IMR-90 (cell line): Measurements from ENCODE around the gene DPCD. TPM values are rescaled to one million over a fixed set of nuclear protein-coding genes. Genes with fewer than 3 reads are reported as not detected.

ENCODE experiments used
- ATAC-seq: fragments of 200-7000 bp; cut with Tn5 transposase; 2 replicates; pipeline ENCODE4 v1.9.1; 2020; ENCODE audit warnings: low read depth, mild to moderate bottlenecking, moderate library complexity
- BruUV-seq: library from RNA; stranded (reverse); fragments of 400-500 nt; replicated peaks from 2 replicates; lab custom pipeline; 2021; lab: Mats Ljungman, UMichigan
- CTCF ChIA-PET: fragments of 300-600 bp; formaldehyde crosslinking; extraction: SDS; loops from one replicate; lab custom pipeline; 2021; ENCODE audit warnings: antibody characterized with exemption; lab: Yijun Ruan, JAX
- POLR2A ChIA-PET: fragments of 300-600 bp; sonication (Branson Sonifier 250); formaldehyde crosslinking; loops from one replicate; lab custom pipeline; 2022; ENCODE audit warnings: antibody characterized with exemption; ENCODE audit not compliant: unreplicated experiment; lab: Charles Lee
- DNase-seq: peaks from one replicate; pipeline ENCODE4 v3.0.0; 2013
- H2AFZ ChIP-seq: replicated peaks from 2 replicates; pipeline ENCODE3; 2013; ENCODE audit warnings: low read length, mild to moderate bottlenecking; ENCODE audit not compliant: poor library complexity
- H2AK5ac ChIP-seq: 2 replicates; pipeline ENCODE4 v1.6.1; 2013; ENCODE audit warnings: low read depth, low read length, inconsistent platforms
- H2AK9ac ChIP-seq: replicated peaks from 2 replicates; pipeline ENCODE3; 2013; ENCODE audit warnings: mild to moderate bottlenecking, low read depth, low read length, moderate library complexity; ENCODE audit not compliant: poor library complexity
- H2BK120ac ChIP-seq: 2 replicates; pipeline ENCODE4 v1.6.1; 2013; ENCODE audit warnings: low read depth, low read length, inconsistent platforms
- H2BK15ac ChIP-seq: 3 replicates; pipeline ENCODE4 v1.6.1; 2013; ENCODE audit warnings: low read depth, low read length, inconsistent platforms
- H2BK20ac ChIP-seq: 2 replicates; pipeline ENCODE4 v1.6.1; 2013; ENCODE audit warnings: low read depth, mild to moderate bottlenecking, inconsistent platforms, low read length, moderate library complexity
- H2BK5ac ChIP-seq: 2 replicates; pipeline ENCODE4 v1.6.1; 2013; ENCODE audit warnings: mild to moderate bottlenecking, low read depth, low read length, inconsistent platforms; ENCODE audit not compliant: poor library complexity, severe bottlenecking
- H3K14ac ChIP-seq: replicated peaks from 2 replicates; pipeline ENCODE4 v1.6.1; 2013; ENCODE audit warnings: low read depth, low read length, inconsistent platforms
- H3K18ac ChIP-seq: 2 replicates; pipeline ENCODE4 v1.6.1; 2013; ENCODE audit warnings: low read depth, low read length, control low read depth
- H3K23ac ChIP-seq: 2 replicates; pipeline ENCODE4 v1.6.1; 2013; ENCODE audit warnings: low read depth, low read length, inconsistent platforms
- H3K27ac ChIP-seq: 2 replicates; pipeline ENCODE4 v1.5.1; 2013; ENCODE audit warnings: mild to moderate bottlenecking, control low read depth, low read length; ENCODE audit not compliant: insufficient read depth
- H3K27me3 ChIP-seq: 2 replicates; pipeline ENCODE4 v1.6.1; 2013; ENCODE audit warnings: low read length; ENCODE audit not compliant: control insufficient read depth, insufficient read depth
- H3K36me3 ChIP-seq: 2 replicates; pipeline ENCODE4 v1.6.1; 2013; ENCODE audit warnings: low read length, mixed read lengths; ENCODE audit not compliant: control insufficient read depth, insufficient read depth
- H3K4ac ChIP-seq: 2 replicates; pipeline ENCODE4 v1.6.1; 2013; ENCODE audit warnings: low read depth, low read length, inconsistent platforms
- H3K4me1 ChIP-seq: 2 replicates; pipeline ENCODE4 v1.6.1; 2013; ENCODE audit warnings: low read length, mixed read lengths; ENCODE audit not compliant: control insufficient read depth, insufficient read depth
- H3K4me2 ChIP-seq: 2 replicates; pipeline ENCODE4 v1.6.1; 2013; ENCODE audit warnings: low read depth, mild to moderate bottlenecking, control low read depth, low read length, moderate library complexity
- H3K4me3 ChIP-seq: 2 replicates; pipeline ENCODE4 v1.5.1; 2013; ENCODE audit warnings: low read depth, mild to moderate bottlenecking, control low read depth, low read length, moderate library complexity; ENCODE audit not compliant: insufficient read depth
- H3K56ac ChIP-seq: 2 replicates; pipeline ENCODE4 v1.6.1; 2013; ENCODE audit warnings: low read length, inconsistent platforms; ENCODE audit not compliant: insufficient read depth; ENCODE audit errors: extremely low read depth
- H3K79me1 ChIP-seq, 2 experiments: 2 replicates each; pipeline ENCODE4 v1.6.1; 2013; ENCODE audit warnings: low read length in 2 of 2, inconsistent platforms in 1 of 2, low read depth in 1 of 2
- H3K9ac ChIP-seq: 2 replicates; pipeline ENCODE4 v1.6.1; 2013; ENCODE audit warnings: low read depth, low read length, control low read depth
- H3K9me1 ChIP-seq: 2 replicates; pipeline ENCODE4 v1.6.1; 2013; ENCODE audit warnings: low read length, inconsistent platforms; ENCODE audit not compliant: insufficient read depth
- H3K9me3 ChIP-seq: 2 replicates; pipeline ENCODE4 v1.6.1; 2013; ENCODE audit warnings: low read length; ENCODE audit not compliant: control insufficient read depth, insufficient read depth
- H4K20me1 ChIP-seq: 2 replicates; pipeline ENCODE4 v1.6.1; 2013; ENCODE audit warnings: low read length, inconsistent platforms; ENCODE audit not compliant: insufficient read depth
- H4K5ac ChIP-seq: 2 replicates; pipeline ENCODE4 v1.6.1; 2013; ENCODE audit warnings: mild to moderate bottlenecking, low read depth, low read length, control low read depth
- H4K8ac ChIP-seq, 2 experiments: 2 replicates each; pipeline ENCODE4 v1.6.1; 2013; ENCODE audit warnings: low read depth in 2 of 2, low read length in 2 of 2, control low read depth in 1 of 2, inconsistent platforms in 1 of 2
- H4K91ac ChIP-seq: 2 replicates; pipeline ENCODE4 v1.6.1; 2013; ENCODE audit warnings: low read depth, low read length, inconsistent platforms; ENCODE audit not compliant: insufficient read depth
- CHD1 ChIP-seq: IDR thresholded peaks from 2 replicates; pipeline ENCODE4 v1.6.1; 2012; ENCODE audit warnings: low read depth, low read length, improper control_type of control experiment
- FOS ChIP-seq: fragments of 150-350 bp; IDR thresholded peaks from 2 replicates; pipeline ENCODE4 v1.6.1; 2016; ENCODE audit warnings: low read depth, low read length
- MAFK ChIP-seq: IDR thresholded peaks from 2 replicates; pipeline ENCODE4 v1.6.1; 2012; ENCODE audit warnings: low read depth, low read length, improper control_type of control experiment
- MXI1 ChIP-seq: IDR thresholded peaks from 2 replicates; pipeline ENCODE4 v1.6.1; 2012; ENCODE audit warnings: low read depth, mild to moderate bottlenecking, low read length, moderate library complexity, borderline replicate concordance
- NFE2L2 ChIP-seq: fragments of 150-350 bp; IDR thresholded peaks from 2 replicates; pipeline ENCODE4 v1.6.1; 2016; ENCODE audit warnings: low read depth, mild to moderate bottlenecking, low read length
- POLR2A ChIP-seq: IDR thresholded peaks from 2 replicates; pipeline ENCODE4 v1.6.1; 2012; ENCODE audit warnings: mild to moderate bottlenecking, low read depth, low read length
- RAD21 ChIP-seq: IDR thresholded peaks from 2 replicates; pipeline ENCODE4 v1.6.1; 2012; ENCODE audit warnings: low read length, improper control_type of control experiment
- RFX5 ChIP-seq: IDR thresholded peaks from 2 replicates; pipeline ENCODE4 v1.8.0; 2012; ENCODE audit warnings: low read depth, mild to moderate bottlenecking, low read length, moderate library complexity
- SMC3 ChIP-seq: fragments of 150-350 bp; IDR thresholded peaks from 2 replicates; pipeline ENCODE4 v1.6.1; 2016; ENCODE audit warnings: low read depth, mild to moderate bottlenecking, antibody characterized with exemption, low read length, moderate library complexity
- WGBS, 2 experiments: methylation state at CpG; one replicate each; pipeline versions ENCODE4 v1.1.5 to v1.1.7; 2013; ENCODE audit warnings: missing lambda C conversion rate in 2 of 2; ENCODE audit not compliant: insufficient read length in 1 of 2; ENCODE audit errors: extremely low coverage in 2 of 2; 5-methylcytosine and 5-hydroxymethylcytosine counted together
- dilution Hi-C: fragments of 300-500 bp; cut with HindIII; formaldehyde crosslinking; loops from one replicate; pipeline ENCODE4 v1.14.3; 2018; ENCODE audit warnings: low sequenced_read_pairs; ENCODE audit not compliant: unreplicated experiment
- in situ Hi-C: fragments of 300-500 bp; cut with MboI; formaldehyde crosslinking; loops from 3 replicates; pipeline ENCODE4 v1.14.3; 2019; ENCODE audit warnings: low sequenced_read_pairs, inconsistent platforms, mixed read lengths
- intact Hi-C: fragments of 100-400 bp; cut with micrococcal nuclease; formaldehyde crosslinking; loops from 2 replicates; pipeline ENCODE4 v1.10.0; 2022
- polyA plus RNA-seq, 3 experiments: library from polyadenylated mRNA; depleted of rRNA; stranded (reverse); fragments of >200 nt; gene quantifications; 2 replicates each; pipeline ENCODE4 v1.2.3, GENCODE V29; 2012; ENCODE audit warnings: low replicate concordance in 1 of 3
- total RNA-seq: library from RNA; depleted of rRNA; stranded (reverse); fragments of >200 nt; gene quantifications from 2 replicates; pipeline ENCODE4 v1.2.3, GENCODE V29; 2012
- TF ChIP-seq, protein P1 (sequence below): conservative IDR thresholded peaks from 2 replicates; pipeline ENCODE4 v1.5.1; 2012; ENCODE audit warnings: mild to moderate bottlenecking, low read depth, low read length, improper control_type of control experiment
- TF ChIP-seq, protein P2 (sequence below): fragments of 150-350 bp; IDR thresholded peaks from 2 replicates; pipeline ENCODE4 v1.6.1; 2016; ENCODE audit warnings: low read depth, mild to moderate bottlenecking, low read length, moderate library complexity, borderline replicate concordance
- TF ChIP-seq, protein P3 (sequence below): fragments of 150-350 bp; IDR thresholded peaks from 2 replicates; pipeline ENCODE4 v1.6.1; 2017; ENCODE audit warnings: mild to moderate bottlenecking, antibody characterized with exemption, low read length, low read depth

DPCD gene
- total and polyA plus RNA-seq, 2 of the 4 experiments (the other 2 are of a cell fraction) = 59.1 to 73.7 TPM

DNA sequence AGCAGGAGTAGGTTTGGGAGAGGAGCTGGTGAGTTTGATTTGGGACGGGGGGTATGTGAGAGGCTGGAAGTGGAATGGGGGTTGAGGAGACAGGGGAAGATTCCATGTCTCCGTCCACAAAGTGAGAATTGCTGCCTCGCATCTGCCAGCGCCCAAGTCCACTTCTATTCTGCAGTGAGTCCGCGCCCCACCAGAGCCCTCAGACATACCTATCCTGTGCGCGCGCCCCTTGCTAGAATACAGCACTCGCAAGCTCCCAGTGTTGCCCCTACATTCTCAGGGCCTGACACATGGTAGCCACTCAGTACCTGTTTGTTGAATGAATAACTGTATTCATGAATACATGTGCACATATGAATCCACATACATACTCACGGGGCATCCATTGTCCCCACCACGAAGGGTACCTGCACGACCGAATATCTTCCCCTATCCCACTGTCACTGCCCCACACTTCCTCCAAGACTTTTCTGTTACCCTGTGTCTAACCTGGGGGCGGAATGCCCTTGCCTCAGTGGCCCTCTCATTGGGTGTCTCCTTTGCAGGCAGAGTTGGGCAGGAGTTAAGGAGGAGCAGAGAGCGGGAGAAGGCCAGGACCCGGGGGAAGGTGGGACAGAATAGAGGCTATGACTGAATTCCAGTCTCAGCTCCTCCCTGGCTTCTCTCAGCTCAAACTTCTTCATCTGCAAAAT is 19.9 kb upstream of the DPCD start:
- Histone ChIP-seq H3K79me1 (no peaks in the 10 kb centered on the region), H3K4me2 (no peak overlapping the region), H4K20me1 (no peaks in the 10 kb centered on the region), H4K91ac (no peak overlapping the region), H2AK5ac (no peak overlapping the region), H2AK9ac (no peak overlapping the region), H3K36me3 (no peaks in the 10 kb centered on the region), H4K5ac (no peak overlapping the region), H3K4me3 (no peak overlapping the region), H4K8ac (no peak overlapping the region), H2AFZ (no peak overlapping the region), H2BK15ac (no peak overlapping the region), H3K56ac (no peak overlapping the region), H3K4ac (no peak overlapping the region), H3K4me1 (peaks cover 6% of the 10 kb centered on the region), H3K9me1 (no peaks in the 10 kb centered on the region; the same call in 1 of the 2 replicates), H3K27me3 (peaks cover 46% of the 10 kb centered on the region), H3K14ac (no peak overlapping the region), H3K23ac (no peak overlapping the region), H3K18ac (no peak overlapping the region), H3K27ac (no peak overlapping the region), H2BK20ac (no peak overlapping the region), H2BK5ac (no peak overlapping the region), H3K9ac (no peak overlapping the region), H2BK120ac (no peak overlapping the region), H3K9me3 (peaks cover 7% of the 10 kb centered on the region)
- ATAC-seq (no peak), DNase-seq (no peak)
- no TSS peak for BruUV-seq
- intact Hi-C loops = no loop called here
- TF ChIP-seq CHD1 (no peak), MAFK (no peak), POLR2A (no peak), MXI1 (no peak), RFX5 (no peak), NFE2L2 (no peak), SMC3 (no peak), RAD21 (no peak), FOS (no peak)
- TF ChIP-seq, protein P1, sequence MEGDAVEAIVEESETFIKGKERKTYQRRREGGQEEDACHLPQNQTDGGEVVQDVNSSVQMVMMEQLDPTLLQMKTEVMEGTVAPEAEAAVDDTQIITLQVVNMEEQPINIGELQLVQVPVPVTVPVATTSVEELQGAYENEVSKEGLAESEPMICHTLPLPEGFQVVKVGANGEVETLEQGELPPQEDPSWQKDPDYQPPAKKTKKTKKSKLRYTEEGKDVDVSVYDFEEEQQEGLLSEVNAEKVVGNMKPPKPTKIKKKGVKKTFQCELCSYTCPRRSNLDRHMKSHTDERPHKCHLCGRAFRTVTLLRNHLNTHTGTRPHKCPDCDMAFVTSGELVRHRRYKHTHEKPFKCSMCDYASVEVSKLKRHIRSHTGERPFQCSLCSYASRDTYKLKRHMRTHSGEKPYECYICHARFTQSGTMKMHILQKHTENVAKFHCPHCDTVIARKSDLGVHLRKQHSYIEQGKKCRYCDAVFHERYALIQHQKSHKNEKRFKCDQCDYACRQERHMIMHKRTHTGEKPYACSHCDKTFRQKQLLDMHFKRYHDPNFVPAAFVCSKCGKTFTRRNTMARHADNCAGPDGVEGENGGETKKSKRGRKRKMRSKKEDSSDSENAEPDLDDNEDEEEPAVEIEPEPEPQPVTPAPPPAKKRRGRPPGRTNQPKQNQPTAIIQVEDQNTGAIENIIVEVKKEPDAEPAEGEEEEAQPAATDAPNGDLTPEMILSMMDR = no peak
- TF ChIP-seq, protein P2, sequence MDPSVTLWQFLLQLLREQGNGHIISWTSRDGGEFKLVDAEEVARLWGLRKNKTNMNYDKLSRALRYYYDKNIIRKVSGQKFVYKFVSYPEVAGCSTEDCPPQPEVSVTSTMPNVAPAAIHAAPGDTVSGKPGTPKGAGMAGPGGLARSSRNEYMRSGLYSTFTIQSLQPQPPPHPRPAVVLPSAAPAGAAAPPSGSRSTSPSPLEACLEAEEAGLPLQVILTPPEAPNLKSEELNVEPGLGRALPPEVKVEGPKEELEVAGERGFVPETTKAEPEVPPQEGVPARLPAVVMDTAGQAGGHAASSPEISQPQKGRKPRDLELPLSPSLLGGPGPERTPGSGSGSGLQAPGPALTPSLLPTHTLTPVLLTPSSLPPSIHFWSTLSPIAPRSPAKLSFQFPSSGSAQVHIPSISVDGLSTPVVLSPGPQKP = no peak
- TF ChIP-seq, protein P3, sequence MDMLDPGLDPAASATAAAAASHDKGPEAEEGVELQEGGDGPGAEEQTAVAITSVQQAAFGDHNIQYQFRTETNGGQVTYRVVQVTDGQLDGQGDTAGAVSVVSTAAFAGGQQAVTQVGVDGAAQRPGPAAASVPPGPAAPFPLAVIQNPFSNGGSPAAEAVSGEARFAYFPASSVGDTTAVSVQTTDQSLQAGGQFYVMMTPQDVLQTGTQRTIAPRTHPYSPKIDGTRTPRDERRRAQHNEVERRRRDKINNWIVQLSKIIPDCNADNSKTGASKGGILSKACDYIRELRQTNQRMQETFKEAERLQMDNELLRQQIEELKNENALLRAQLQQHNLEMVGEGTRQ = no peak
- ChIA-PET POLR2A (no interaction called here), CTCF (interaction anchor here (1.6 kb wide), 1 partner anchor 354 kb away, joined by 8 read pairs; no protein-coding TSS in a partner anchor)
- WGBS, 2 experiments = no CpG with 5 or more reads among the region's 17 CpGs
- in situ Hi-C loops = no loop called here
- dilution Hi-C loops = no loop called here
